Activated naive CD4-positive, alpha-beta T cell treated with anti-CD3 and anti-CD28 coated beads, Interleukin-2, amount 50 U/mL, for 24 hours (primary cell): ENCODE data around the gene ITSN1.
"Not testable (repeated sequence)": the region's sequence is repeated elsewhere in the genome, so short reads cannot be mapped to it uniquely, and the experiment has no call there.

Source experiments
- H3K27ac Mint-ChIP-seq: one replicate; pipeline ENCODE4 v1.8.0; 2021; ENCODE audit warnings: mild to moderate bottlenecking, mixed read lengths
- H3K27me3 Mint-ChIP-seq: one replicate; pipeline ENCODE4 v1.8.0; 2021; ENCODE audit warnings: mixed read lengths
- H3K36me3 Mint-ChIP-seq: one replicate; pipeline ENCODE4 v1.8.0; 2021; ENCODE audit warnings: mixed read lengths
- H3K4me1 Mint-ChIP-seq: one replicate; pipeline ENCODE4 v1.8.0; 2021; ENCODE audit warnings: mixed read lengths
- H3K4me3 Mint-ChIP-seq: one replicate; pipeline ENCODE4 v1.8.0; 2021; ENCODE audit warnings: mild to moderate bottlenecking, mixed read lengths
- H3K9me3 Mint-ChIP-seq: one replicate; pipeline ENCODE4 v1.8.0; 2021; ENCODE audit warnings: mixed read lengths

The ITSN1 gene

GRCh38 chr21:33924079-33924765, 281.9 kb downstream of the ITSN1 start:
- H3K4me1 Mint-ChIP-seq: peaks cover 10% of the 10 kb centered on the region
- no peak overlapping the region for H3K27ac Mint-ChIP-seq
- no peaks in the 10 kb centered on the region for H3K27me3 Mint-ChIP-seq
- no peaks in the 10 kb centered on the region for H3K9me3 Mint-ChIP-seq
- no peak overlapping the region for H3K4me3 Mint-ChIP-seq
- H3K36me3 Mint-ChIP-seq: no peaks in the 10 kb centered on the region

GRCh38 chr21:33924766-33925100, 282.4 kb downstream of the ITSN1 start:
- H3K4me1 Mint-ChIP-seq: peaks cover 10% of the 10 kb centered on the region
- H3K27me3 Mint-ChIP-seq: no peaks in the 10 kb centered on the region
- H3K9me3 Mint-ChIP-seq: no peaks in the 10 kb centered on the region
- H3K4me3 Mint-ChIP-seq: no peak overlapping the region
- H3K36me3 Mint-ChIP-seq: no peaks in the 10 kb centered on the region
- no peak overlapping the region for H3K27ac Mint-ChIP-seq

GRCh38 chr21:33926248-33926647, 283.9 kb downstream of the ITSN1 start:
- H3K36me3 Mint-ChIP-seq, H3K27me3 Mint-ChIP-seq, H3K4me3 Mint-ChIP-seq, H3K4me1 Mint-ChIP-seq, H3K27ac Mint-ChIP-seq, H3K9me3 Mint-ChIP-seq: not testable (repeated sequence)

- not testable (repeated sequence) for H3K27me3 Mint-ChIP-seq, H3K9me3 Mint-ChIP-seq, H3K36me3 Mint-ChIP-seq
- peak overlapping the region; percentile 100 for H3K27ac Mint-ChIP-seq
- H3K4me3 Mint-ChIP-seq: peak overlapping the region; percentile 96
- H3K4me1 Mint-ChIP-seq: peaks cover 41% of the 10 kb centered on the region
These were observed 288.9 kb downstream of the ITSN1 start for GRCh38 chr21:33931052-33931798.

- H3K27me3 Mint-ChIP-seq: no peaks in the 10 kb centered on the region
- H3K27ac Mint-ChIP-seq: peak overlapping the region; percentile 100
- peak overlapping the region; percentile 96 for H3K4me3 Mint-ChIP-seq
- peaks cover 48% of the 10 kb centered on the region for H3K4me1 Mint-ChIP-seq
- H3K9me3 Mint-ChIP-seq: no peaks in the 10 kb centered on the region
- peaks cover 2% of the 10 kb centered on the region for H3K36me3 Mint-ChIP-seq
These were observed 289.6 kb downstream of the ITSN1 start for GRCh38 chr21:33931799-33932390.

GRCh38 chr21:33932731-33933130, 290.4 kb downstream of the ITSN1 start:
- Mint-ChIP-seq H3K27ac (peak overlapping the region; percentile 100), H3K4me1 (peaks cover 56% of the 10 kb centered on the region), H3K9me3 (no peaks in the 10 kb centered on the region), H3K27me3 (no peaks in the 10 kb centered on the region), H3K36me3 (peaks cover 2% of the 10 kb centered on the region), H3K4me3 (peak overlapping the region; percentile 96)

GRCh38 chr21:33936301-33937038, 294.2 kb downstream of the ITSN1 start:
- Mint-ChIP-seq H3K4me3 (peak overlapping the region; percentile 42), H3K4me1 (peaks cover 88% of the 10 kb centered on the region), H3K27ac (peak overlapping the region; percentile 96), H3K9me3 (no peaks in the 10 kb centered on the region), H3K36me3 (peaks cover 9% of the 10 kb centered on the region), H3K27me3 (no peaks in the 10 kb centered on the region)

- Mint-ChIP-seq H3K4me3 (peak overlapping the region; percentile 42), H3K27ac (peak overlapping the region; percentile 96), H3K36me3 (peaks cover 9% of the 10 kb centered on the region), H3K9me3 (no peaks in the 10 kb centered on the region), H3K4me1 (peaks cover 82% of the 10 kb centered on the region), H3K27me3 (no peaks in the 10 kb centered on the region)
These were observed 294.8 kb downstream of the ITSN1 start for GRCh38 chr21:33937146-33937545.

GRCh38 chr21:33937931-33938339, 295.6 kb downstream of the ITSN1 start:
- Mint-ChIP-seq H3K36me3 (peaks cover 9% of the 10 kb centered on the region), H3K4me1 (peaks cover 79% of the 10 kb centered on the region), H3K9me3 (no peaks in the 10 kb centered on the region), H3K4me3 (peak overlapping the region; percentile 23), H3K27me3 (no peaks in the 10 kb centered on the region), H3K27ac (peak overlapping the region; percentile 96)

- H3K4me1 Mint-ChIP-seq: peaks cover 74% of the 10 kb centered on the region
- peaks cover 9% of the 10 kb centered on the region for H3K36me3 Mint-ChIP-seq
- H3K9me3 Mint-ChIP-seq: no peaks in the 10 kb centered on the region
- H3K27ac Mint-ChIP-seq: peak overlapping the region; percentile 96
- no peak overlapping the region for H3K4me3 Mint-ChIP-seq
- no peaks in the 10 kb centered on the region for H3K27me3 Mint-ChIP-seq
These were observed 296.1 kb downstream of the ITSN1 start for GRCh38 chr21:33938381-33938780.

- H3K4me3 Mint-ChIP-seq: peak overlapping the region; percentile 36
- peaks cover 12% of the 10 kb centered on the region for H3K36me3 Mint-ChIP-seq
- H3K9me3 Mint-ChIP-seq: no peaks in the 10 kb centered on the region
- H3K4me1 Mint-ChIP-seq: peaks cover 75% of the 10 kb centered on the region
- H3K27ac Mint-ChIP-seq: peak overlapping the region; percentile 96
- no peaks in the 10 kb centered on the region for H3K27me3 Mint-ChIP-seq
These were observed 296.9 kb downstream of the ITSN1 start for GRCh38 chr21:33939226-33939625.

GRCh38 chr21:33940164-33940880, 298.0 kb downstream of the ITSN1 start:
- Mint-ChIP-seq H3K27ac (peak overlapping the region; percentile 94), H3K4me3 (no peak overlapping the region), H3K27me3 (no peaks in the 10 kb centered on the region), H3K4me1 (peaks cover 76% of the 10 kb centered on the region), H3K9me3 (peaks cover 4% of the 10 kb centered on the region), H3K36me3 (peaks cover 18% of the 10 kb centered on the region)

- H3K4me1 Mint-ChIP-seq: peaks cover 73% of the 10 kb centered on the region
- peak overlapping the region; percentile 94 for H3K27ac Mint-ChIP-seq
- H3K27me3 Mint-ChIP-seq: no peaks in the 10 kb centered on the region
- peaks cover 18% of the 10 kb centered on the region for H3K36me3 Mint-ChIP-seq
- peak overlapping the region; percentile 0 for H3K4me3 Mint-ChIP-seq
- H3K9me3 Mint-ChIP-seq: peaks cover 4% of the 10 kb centered on the region
These were observed 298.6 kb downstream of the ITSN1 start for GRCh38 chr21:33940881-33941245.

GRCh38 chr21:33942426-33942825, 300.1 kb downstream of the ITSN1 start:
- Mint-ChIP-seq H3K9me3 (peaks cover 4% of the 10 kb centered on the region), H3K4me3 (no peak overlapping the region), H3K27me3 (no peaks in the 10 kb centered on the region), H3K4me1 (peaks cover 73% of the 10 kb centered on the region), H3K36me3 (peaks cover 18% of the 10 kb centered on the region), H3K27ac (no peak overlapping the region)

GRCh38 chr21:33943293-33943692, 301.0 kb downstream of the ITSN1 start:
- peaks cover 18% of the 10 kb centered on the region for H3K36me3 Mint-ChIP-seq
- no peak overlapping the region for H3K4me3 Mint-ChIP-seq
- no peaks in the 10 kb centered on the region for H3K27me3 Mint-ChIP-seq
- peaks cover 4% of the 10 kb centered on the region for H3K9me3 Mint-ChIP-seq
- peak overlapping the region; percentile 41 for H3K27ac Mint-ChIP-seq
- peaks cover 71% of the 10 kb centered on the region for H3K4me1 Mint-ChIP-seq
